ENCODE results near the gene MBOAT1. TPM values are rescaled to one million over a fixed set of nuclear protein-coding genes. Genes with fewer than 3 reads are reported as not detected.

MBOAT1 gene
- total and polyA plus RNA-seq, 7 donors = 0.31 to 2.7 (median 0.84) TPM

GRCh38 chr6:20220359-20220758 lies 8.1 kb upstream of the MBOAT1 start:
- no peaks in the 10 kb centered on the region for H3K9me3 ChIP-seq
- H3K36me3 ChIP-seq (ENCODE audit: insufficient read depth in 1 of 2, low read depth in 1 of 2) = no peaks in the 10 kb centered on the region
- no peak overlapping the region for H3K4me3 ChIP-seq
- no peaks in the 10 kb centered on the region for H3K4me1 ChIP-seq
- no peak for ATAC-seq
- intact Hi-C loops (cut with DNase I) = no loop called here
- WGBS, 3 donors = 73 to 79% (median 74%) methylated on average over 3 of the region's 3 CpGs
- DNase-seq = no peak
- TF ChIP-seq, protein P1, sequence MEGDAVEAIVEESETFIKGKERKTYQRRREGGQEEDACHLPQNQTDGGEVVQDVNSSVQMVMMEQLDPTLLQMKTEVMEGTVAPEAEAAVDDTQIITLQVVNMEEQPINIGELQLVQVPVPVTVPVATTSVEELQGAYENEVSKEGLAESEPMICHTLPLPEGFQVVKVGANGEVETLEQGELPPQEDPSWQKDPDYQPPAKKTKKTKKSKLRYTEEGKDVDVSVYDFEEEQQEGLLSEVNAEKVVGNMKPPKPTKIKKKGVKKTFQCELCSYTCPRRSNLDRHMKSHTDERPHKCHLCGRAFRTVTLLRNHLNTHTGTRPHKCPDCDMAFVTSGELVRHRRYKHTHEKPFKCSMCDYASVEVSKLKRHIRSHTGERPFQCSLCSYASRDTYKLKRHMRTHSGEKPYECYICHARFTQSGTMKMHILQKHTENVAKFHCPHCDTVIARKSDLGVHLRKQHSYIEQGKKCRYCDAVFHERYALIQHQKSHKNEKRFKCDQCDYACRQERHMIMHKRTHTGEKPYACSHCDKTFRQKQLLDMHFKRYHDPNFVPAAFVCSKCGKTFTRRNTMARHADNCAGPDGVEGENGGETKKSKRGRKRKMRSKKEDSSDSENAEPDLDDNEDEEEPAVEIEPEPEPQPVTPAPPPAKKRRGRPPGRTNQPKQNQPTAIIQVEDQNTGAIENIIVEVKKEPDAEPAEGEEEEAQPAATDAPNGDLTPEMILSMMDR (IDR thresholded peaks at IDR 0.05) = no peak
- H3K27ac ChIP-seq = no peak overlapping the region
- no peaks in the 10 kb centered on the region for H3K27me3 ChIP-seq (ENCODE audit: insufficient read depth in 3 of 3, low read length in 2 of 3)

GRCh38 chr6:20217891-20218290 lies 5.6 kb upstream of the MBOAT1 start:
- DNase-seq (no peak), ATAC-seq (peak in 3 of 4 donors; percentile 44 to 48 (median 48))
- TF ChIP-seq, protein P1 (IDR thresholded peaks at IDR 0.05) = no peak
- intact Hi-C loops (cut with DNase I) = no loop called here
- Histone ChIP-seq H3K27me3 (ENCODE audit: insufficient read depth in 3 of 3, low read length in 2 of 3) (no peaks in the 10 kb centered on the region), H3K36me3 (ENCODE audit: insufficient read depth in 1 of 2, low read depth in 1 of 2) (no peaks in the 10 kb centered on the region), H3K4me1 (peaks cover 6% of the 10 kb centered on the region), H3K4me3 (no peak overlapping the region), H3K9me3 (no peaks in the 10 kb centered on the region), H3K27ac (no peak overlapping the region)
- WGBS, 3 donors = 62 to 81% (median 64%) methylated on average over 2 of the region's 2 CpGs

GRCh38 chr6:20217324-20217855 lies 5.1 kb upstream of the MBOAT1 start:
- intact Hi-C loops (cut with DNase I) = no loop called here
- 37 to 49% (median 41%) methylated on average over 5 of the region's 5 CpGs for WGBS, 3 donors
- H3K27ac ChIP-seq = no peak overlapping the region
- no peaks in the 10 kb centered on the region for H3K9me3 ChIP-seq
- no peak overlapping the region for H3K4me3 ChIP-seq
- H3K36me3 ChIP-seq (ENCODE audit: insufficient read depth in 1 of 2, low read depth in 1 of 2) = no peaks in the 10 kb centered on the region
- no peak for DNase-seq
- peaks cover 6% of the 10 kb centered on the region for H3K4me1 ChIP-seq
- no peaks in the 10 kb centered on the region for H3K27me3 ChIP-seq (ENCODE audit: insufficient read depth in 3 of 3, low read length in 2 of 3)
- no peak for ATAC-seq
- TF ChIP-seq, protein P1 (IDR thresholded peaks at IDR 0.05) = no peak

DNA sequence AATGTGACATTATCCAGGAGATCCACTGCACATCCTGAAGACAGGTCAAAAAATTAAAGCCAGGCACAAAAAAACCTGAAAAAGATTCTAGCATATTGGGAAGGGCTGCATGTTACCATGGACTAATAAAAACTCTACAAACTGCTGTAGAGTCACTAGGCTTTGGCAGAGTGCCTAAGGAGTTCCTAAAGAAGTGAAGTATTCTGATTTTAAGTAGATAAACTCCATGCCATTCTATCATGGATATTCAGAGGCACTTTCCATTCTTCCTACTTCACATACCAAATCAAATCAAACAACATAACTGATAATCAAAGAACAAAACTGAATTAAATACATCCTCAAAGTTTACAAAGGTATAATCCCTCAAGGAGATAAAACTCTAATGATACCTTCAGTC lies 3.0 kb upstream of the MBOAT1 start:
- no peak for ATAC-seq
- Histone ChIP-seq H3K27me3 (ENCODE audit: insufficient read depth in 3 of 3, low read length in 2 of 3) (no peaks in the 10 kb centered on the region), H3K9me3 (no peaks in the 10 kb centered on the region), H3K4me1 (peaks cover 6% of the 10 kb centered on the region), H3K27ac (no peak overlapping the region), H3K36me3 (ENCODE audit: insufficient read depth in 1 of 2, low read depth in 1 of 2) (no peaks in the 10 kb centered on the region), H3K4me3 (no peak overlapping the region)
- no peak for DNase-seq
- TF ChIP-seq, protein P1 (IDR thresholded peaks at IDR 0.05) = no peak
- intact Hi-C loops (cut with DNase I) = no loop called here

- Histone ChIP-seq H3K9me3 (no peaks in the 10 kb centered on the region), H3K4me3 (peak overlapping the region; percentile 79), H3K27ac (peak overlapping the region; percentile 71), H3K36me3 (ENCODE audit: insufficient read depth in 1 of 2, low read depth in 1 of 2) (no peaks in the 10 kb centered on the region), H3K27me3 (ENCODE audit: insufficient read depth in 3 of 3, low read length in 2 of 3) (no peaks in the 10 kb centered on the region), H3K4me1 (peaks cover 6% of the 10 kb centered on the region)
- WGBS, 3 donors = 29 to 43% (median 29%) methylated on average over 9 of the region's 9 CpGs
- TF ChIP-seq, protein P1 (IDR thresholded peaks at IDR 0.05) = no peak
- ATAC-seq (no peak), DNase-seq (no peak)
- intact Hi-C loops (cut with DNase I) = loop anchor here in 1 of 2 donors (5.0 kb wide), 1 partner anchor 46 kb away; no protein-coding TSS in a partner anchor
Measured at GRCh38 chr6:20213271-20213798, 1.1 kb upstream of the MBOAT1 start.
